Osteoblast (primary cell): ENCODE data around the gene DACH2. TPM values are rescaled to one million over a fixed set of nuclear protein-coding genes. Genes with fewer than 3 reads are reported as not detected.

Source experiments
- DNase-seq: peaks from one replicate; pipeline ENCODE4 v3.0.0; 2011; ENCODE audit warnings: low spot score, mixed read lengths; ENCODE audit not compliant: insufficient read length; ENCODE audit errors: missing footprints
- H2AFZ ChIP-seq: 2 replicates; pipeline ENCODE4 v1.6.0; 2011; ENCODE audit warnings: mild to moderate bottlenecking, low read length
- H3K27ac ChIP-seq: 2 replicates; pipeline ENCODE4 v1.5.1; 2011; ENCODE audit warnings: mild to moderate bottlenecking, low read depth, low read length, moderate library complexity
- H3K27me3 ChIP-seq: 2 replicates; pipeline ENCODE4 v1.6.0; 2012; ENCODE audit warnings: mild to moderate bottlenecking, control low read depth, inconsistent platforms, low read length, moderate library complexity; ENCODE audit not compliant: insufficient read depth
- H3K36me3 ChIP-seq: 2 replicates; pipeline ENCODE4 v1.5.1; 2011; ENCODE audit warnings: mild to moderate bottlenecking, low read length, control low read depth, moderate library complexity; ENCODE audit not compliant: insufficient read depth
- H3K4me1 ChIP-seq: 2 replicates; pipeline ENCODE4 v1.5.1; 2011; ENCODE audit warnings: mild to moderate bottlenecking, low read length, control low read depth, moderate library complexity; ENCODE audit not compliant: insufficient read depth
- H3K4me2 ChIP-seq: 2 replicates; pipeline ENCODE4 v1.6.0; 2011; ENCODE audit warnings: mild to moderate bottlenecking, low read length; ENCODE audit not compliant: insufficient read depth
- H3K4me3 ChIP-seq: fragments of 200-600 bp; sonication (generic); 3 replicates; pipeline ENCODE4 v1.5.1; 2012; ENCODE audit warnings: mild to moderate bottlenecking, low read length, inconsistent platforms; ENCODE audit not compliant: insufficient read depth
- H3K79me2 ChIP-seq: 2 replicates; pipeline ENCODE4 v1.6.0; 2012; ENCODE audit warnings: mild to moderate bottlenecking, low read length, control low read depth, inconsistent platforms; ENCODE audit not compliant: insufficient read depth
- H3K9me3 ChIP-seq: 2 replicates; pipeline ENCODE4 v1.5.1; 2011; ENCODE audit warnings: low read depth, low read length, control low read depth
- H4K20me1 ChIP-seq: 2 replicates; pipeline ENCODE4 v1.6.0; 2012; ENCODE audit warnings: mild to moderate bottlenecking, low read length, control low read depth; ENCODE audit not compliant: insufficient read depth
- CTCF ChIP-seq: IDR thresholded peaks from 2 replicates; pipeline ENCODE4 v1.5.1; 2011; ENCODE audit warnings: mild to moderate bottlenecking, low read depth, low read length, moderate library complexity; ENCODE audit errors: extremely low read depth
- total RNA-seq: library from RNA; depleted of rRNA; stranded (reverse); fragments of >200 nt; gene quantifications from 2 replicates; pipeline ENCODE4 v1.2.3, GENCODE V29; 2012

The DACH2 gene
- total RNA-seq, 1 donor: not detected

DNA sequence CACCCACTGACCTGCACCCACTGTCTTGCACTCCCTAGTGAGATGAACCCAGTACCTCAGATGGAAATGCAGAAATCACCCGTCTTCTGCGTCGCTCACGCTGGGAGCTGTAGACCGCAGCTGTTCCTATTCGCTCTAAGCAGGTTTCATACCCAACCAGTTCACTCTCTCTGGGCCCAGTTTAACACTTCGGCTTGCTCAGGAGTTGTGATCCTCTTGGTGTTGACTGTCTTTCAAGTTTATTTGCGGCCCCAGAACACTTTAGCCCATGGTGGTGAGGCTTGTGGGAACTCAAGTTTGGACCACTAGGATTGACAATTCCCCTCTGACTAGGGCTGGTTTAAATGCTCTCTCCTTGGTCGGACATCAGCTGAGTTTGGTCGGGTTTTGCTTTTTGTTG, 147.0 kb downstream of the DACH2 start:
- Histone ChIP-seq H3K79me2 (no peaks in the 10 kb centered on the region), H2AFZ (no peak overlapping the region), H3K4me3 (no peak overlapping the region), H3K4me2 (no peak overlapping the region), H3K27ac (no peak overlapping the region), H3K36me3 (no peaks in the 10 kb centered on the region), H3K9me3 (no peaks in the 10 kb centered on the region), H3K4me1 (no peaks in the 10 kb centered on the region), H3K27me3 (no peaks in the 10 kb centered on the region), H4K20me1 (no peaks in the 10 kb centered on the region)
- DNase-seq: no peak
- no peak for TF ChIP-seq CTCF

GRCh38 chrX:86322913-86323312, 174.7 kb downstream of the DACH2 start:
- TF ChIP-seq CTCF: no peak
- H4K20me1 ChIP-seq: no peaks in the 10 kb centered on the region

DNA sequence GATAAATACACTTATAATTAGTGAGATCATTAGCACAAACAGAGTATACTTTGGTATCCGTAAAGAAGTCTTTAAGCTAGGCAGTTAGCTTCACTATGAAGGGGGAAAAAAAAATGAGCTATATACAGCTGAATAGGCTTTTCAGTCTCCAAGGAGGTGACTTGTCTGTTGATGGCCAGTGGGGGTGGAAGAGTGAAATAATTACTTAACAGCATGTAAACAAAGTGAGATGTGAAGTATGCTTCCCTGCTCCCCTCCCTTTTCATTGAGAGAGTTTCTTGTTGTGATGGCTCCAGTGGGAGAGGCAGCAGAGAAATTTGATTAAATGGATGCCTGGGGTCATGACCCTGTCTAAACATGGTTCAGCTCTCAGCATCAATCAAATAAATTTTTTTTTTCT, 180.9 kb downstream of the DACH2 start:
- no peaks in the 10 kb centered on the region for H3K4me1 ChIP-seq
- peaks cover 2% of the 10 kb centered on the region for H3K9me3 ChIP-seq
- no peak overlapping the region for H3K4me3 ChIP-seq
- H3K4me2 ChIP-seq: no peak overlapping the region
- no peaks in the 10 kb centered on the region for H3K79me2 ChIP-seq
- no peaks in the 10 kb centered on the region for H4K20me1 ChIP-seq
- no peaks in the 10 kb centered on the region for H3K36me3 ChIP-seq
- no peak for DNase-seq
- H3K27ac ChIP-seq: no peak overlapping the region
- no peak overlapping the region for H2AFZ ChIP-seq
- no peak for TF ChIP-seq CTCF
- no peaks in the 10 kb centered on the region for H3K27me3 ChIP-seq

More at GRCh38 chrX:86322913-86323312, 174.7 kb downstream of the DACH2 start:
- Histone ChIP-seq H3K27me3 (no peaks in the 10 kb centered on the region), H3K4me2 (no peak overlapping the region), H3K9me3 (no peaks in the 10 kb centered on the region), H3K79me2 (no peaks in the 10 kb centered on the region), H2AFZ (no peak overlapping the region), H3K27ac (no peak overlapping the region), H3K36me3 (no peaks in the 10 kb centered on the region), H3K4me3 (no peak overlapping the region), H3K4me1 (no peaks in the 10 kb centered on the region)
- no peak for DNase-seq

- no peaks in the 10 kb centered on the region for H3K79me2 ChIP-seq
- TF ChIP-seq CTCF: no peak
- DNase-seq: no peak
Observed at GRCh38 chrX:86348669-86349068, 200.4 kb downstream of the DACH2 start.

More at GRCh38 chrX:86348669-86349068, 200.4 kb downstream of the DACH2 start:
- no peak overlapping the region for H3K4me2 ChIP-seq
- H3K4me1 ChIP-seq: no peaks in the 10 kb centered on the region
- no peaks in the 10 kb centered on the region for H4K20me1 ChIP-seq
- no peaks in the 10 kb centered on the region for H3K9me3 ChIP-seq
- H3K27me3 ChIP-seq: no peaks in the 10 kb centered on the region
- H2AFZ ChIP-seq: no peak overlapping the region
- H3K36me3 ChIP-seq: no peaks in the 10 kb centered on the region
- no peak overlapping the region for H3K4me3 ChIP-seq
- no peak overlapping the region for H3K27ac ChIP-seq
